ENCODE results near the gene TRIM22.

DNA sequence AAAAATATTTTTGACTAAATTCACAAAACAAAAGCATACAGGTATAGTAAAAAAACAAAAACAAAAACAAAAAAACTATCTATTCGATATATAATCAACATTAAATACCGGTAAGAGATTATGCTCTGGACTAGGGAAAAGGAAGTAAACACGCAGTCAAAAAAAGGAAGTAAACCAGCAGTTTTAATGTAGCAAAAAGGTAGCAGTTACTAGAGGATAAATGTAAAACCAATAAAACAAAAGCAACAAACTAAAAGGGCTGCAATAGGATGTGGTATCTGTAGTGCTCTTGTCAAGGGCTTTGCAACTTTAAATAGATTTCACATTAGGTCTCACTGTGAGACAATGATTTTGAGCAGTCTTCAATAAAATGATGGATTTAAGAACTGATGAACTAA lies 2.4 kb downstream of the TRIM22 start:
- TF ChIP-seq GATA3 (IDR thresholded peaks at IDR 0.05; ENCODE audit: low read depth, low read length) (no peak), GATA2 (IDR thresholded peaks at IDR 0.05; ENCODE audit: low read depth, low read length) (no peak)

Measured in SH-SY5Y (cell line).